HG03159 (cell line): ENCODE results near the gene SLC7A14.

ENCODE experiments used
- ATAC-seq: cut with Tn5 transposase; IDR thresholded peaks from one replicate; pipeline ENCODE4 v1.9.1; 2021; ENCODE audit warnings: mild to moderate bottlenecking, moderate library complexity; ENCODE audit not compliant: unreplicated experiment

Gene SLC7A14

GRCh38 chr3:170542704-170543103 lies 43.2 kb downstream of the SLC7A14 start:
- ATAC-seq, result no peak

- no peak for ATAC-seq
These were observed 46.0 kb downstream of the SLC7A14 start for GRCh38 chr3:170539897-170540296.

- no peak for ATAC-seq
These were observed 49.2 kb downstream of the SLC7A14 start for GRCh38 chr3:170536712-170537111.

- ATAC-seq, result no peak
These were observed 51.6 kb downstream of the SLC7A14 start for GRCh38 chr3:170534227-170534626.

DNA sequence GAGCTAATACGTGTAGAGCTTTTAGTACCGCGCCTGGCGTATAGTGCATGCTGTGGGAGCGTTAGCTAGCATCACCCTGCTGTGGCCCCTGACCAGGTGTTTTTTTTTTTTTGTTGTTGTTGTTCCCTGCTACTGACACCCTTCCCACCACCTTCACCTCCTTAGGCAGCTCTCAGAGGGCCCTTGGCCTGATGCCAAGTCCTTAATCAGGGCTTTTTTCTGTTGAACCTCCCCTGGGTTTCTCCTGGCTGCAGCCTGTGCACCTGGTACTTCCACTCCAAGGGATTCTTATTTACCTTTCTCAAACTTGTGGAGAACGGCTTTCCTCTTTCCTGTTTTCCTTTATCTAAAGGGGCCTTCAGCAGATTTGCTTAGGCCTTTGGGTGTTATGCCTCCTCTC lies 53.3 kb downstream of the SLC7A14 start:
- no peak for ATAC-seq

- no peak for ATAC-seq
These were observed 54.1 kb downstream of the SLC7A14 start for GRCh38 chr3:170531657-170532335.

- no peak for ATAC-seq
These were observed 54.8 kb downstream of the SLC7A14 start for GRCh38 chr3:170531054-170531453.

DNA sequence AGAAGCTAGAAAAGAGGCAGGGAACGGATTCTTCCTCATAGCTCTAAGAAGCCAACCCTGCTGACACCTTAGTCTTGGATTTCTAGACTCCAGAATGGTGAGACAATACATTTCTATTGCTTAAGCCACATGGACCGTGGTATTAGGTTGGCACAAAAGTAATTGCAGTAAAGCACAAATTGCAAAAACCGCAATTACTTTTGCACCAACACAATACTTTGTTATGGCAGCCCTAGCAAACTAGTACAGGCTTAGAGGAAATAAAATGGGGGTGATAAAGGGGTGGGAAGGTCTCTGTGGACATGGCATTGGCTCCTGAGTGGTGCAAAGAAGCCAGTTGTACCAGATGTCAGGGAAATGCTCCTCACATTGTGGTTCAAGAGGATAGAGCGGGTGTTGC lies 56.0 kb downstream of the SLC7A14 start:
- ATAC-seq, result no peak

DNA sequence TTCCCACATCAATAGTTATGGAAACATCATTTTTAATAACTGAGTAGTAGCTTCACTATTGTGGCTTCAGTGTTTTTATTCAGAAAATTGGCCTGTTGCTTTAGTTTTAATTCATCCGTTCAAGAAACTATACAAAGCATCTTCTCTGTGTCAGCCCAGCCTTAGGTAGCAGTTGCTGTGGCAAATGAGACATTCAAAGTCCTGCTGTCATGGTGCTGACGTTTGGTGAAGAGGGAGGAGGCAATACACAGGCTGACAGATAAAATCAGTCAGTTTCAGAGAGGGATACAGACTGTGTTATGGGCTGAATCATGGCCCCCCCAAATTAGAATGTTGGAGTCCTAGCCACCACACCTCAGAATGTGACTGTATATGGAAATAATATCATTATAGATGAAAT lies 56.5 kb downstream of the SLC7A14 start:
- no peak for ATAC-seq

- ATAC-seq, result no peak
These were observed 57.1 kb downstream of the SLC7A14 start for GRCh38 chr3:170528726-170529125.

DNA sequence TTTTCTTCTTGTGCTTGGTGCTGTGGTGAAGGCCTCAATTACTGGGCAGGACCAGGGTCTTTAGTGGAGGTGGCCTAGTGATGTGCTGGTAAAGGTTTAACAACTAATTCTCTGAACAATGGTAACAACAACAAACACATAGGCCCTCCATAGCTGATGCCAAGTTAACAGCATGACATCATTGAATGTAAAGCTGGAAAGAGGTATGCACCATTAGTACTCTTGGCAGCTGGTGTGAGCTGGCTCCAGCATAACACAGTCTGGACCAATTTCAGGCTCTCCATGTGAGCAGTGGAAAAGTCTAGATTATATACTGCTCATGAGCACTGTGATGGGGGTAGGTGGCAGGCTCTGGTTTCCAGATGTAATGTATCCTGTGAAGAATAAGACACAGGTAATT lies 61.8 kb downstream of the SLC7A14 start:
- ATAC-seq, result no peak

GRCh38 chr3:170523248-170523647 lies 62.6 kb downstream of the SLC7A14 start:
- no peak for ATAC-seq

DNA sequence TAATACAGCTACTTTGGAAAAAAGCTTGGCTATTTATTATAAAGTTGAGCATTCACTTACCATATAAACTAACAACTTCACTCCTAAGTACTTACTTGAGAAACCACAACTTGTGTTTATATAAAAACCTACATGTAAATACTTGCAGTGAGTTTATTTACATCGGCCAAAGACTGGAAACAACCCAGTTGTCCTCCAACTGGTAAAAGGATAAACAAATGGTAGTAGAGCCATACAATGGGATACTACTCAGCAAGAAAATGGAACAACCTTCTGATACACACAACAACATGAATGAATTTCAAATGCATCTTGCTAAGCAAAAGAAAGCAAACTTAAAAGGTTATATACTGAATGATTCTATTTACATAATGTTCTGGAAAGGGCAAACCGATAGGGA lies 63.7 kb downstream of the SLC7A14 start:
- ATAC-seq, result no peak

GRCh38 chr3:170520996-170521395 lies 64.9 kb downstream of the SLC7A14 start:
- no peak for ATAC-seq

GRCh38 chr3:170517242-170517945 lies 68.5 kb downstream of the SLC7A14 start:
- no peak for ATAC-seq

DNA sequence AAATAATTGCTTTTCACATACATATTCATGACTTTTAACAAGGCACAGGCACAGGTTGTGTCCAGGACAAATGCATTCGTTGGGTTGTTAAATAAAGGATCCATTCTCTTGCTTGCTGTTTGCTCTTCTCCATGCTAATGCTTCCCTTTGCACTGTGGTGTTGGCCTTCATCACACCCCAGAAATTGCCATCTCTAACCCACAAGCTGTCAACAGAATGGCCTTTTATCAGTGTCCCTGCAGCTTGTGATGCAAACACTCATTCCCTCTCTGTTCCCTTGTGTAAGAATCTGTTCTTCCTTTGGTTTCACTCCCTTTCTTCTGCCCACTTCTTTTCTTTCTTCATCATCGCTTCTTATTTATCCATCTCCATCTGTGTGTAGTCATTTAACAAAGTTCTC lies 72.2 kb downstream of the SLC7A14 start:
- no peak for ATAC-seq

DNA sequence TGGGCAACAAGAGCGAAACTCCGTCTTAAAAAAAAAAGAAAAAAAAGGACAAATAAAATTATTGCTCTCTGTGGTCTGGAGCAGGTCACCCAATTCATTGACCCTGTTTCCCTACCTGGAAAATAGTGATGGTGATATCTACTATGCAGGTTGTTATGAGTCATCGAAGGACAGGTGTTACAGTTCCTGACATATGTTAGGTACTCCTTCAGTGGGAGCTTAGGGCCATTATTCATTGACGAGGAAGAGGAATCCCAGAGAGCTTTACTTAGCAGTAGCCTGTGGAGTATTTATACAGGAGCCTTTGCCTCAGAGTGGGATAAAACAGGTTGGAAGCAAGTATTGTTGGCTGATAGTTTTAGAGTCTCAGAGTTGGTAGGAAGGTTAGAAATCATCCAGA lies 74.5 kb downstream of the SLC7A14 start:
- no peak for ATAC-seq

GRCh38 chr3:170508839-170509238 lies 77.0 kb downstream of the SLC7A14 start:
- no peak for ATAC-seq

DNA sequence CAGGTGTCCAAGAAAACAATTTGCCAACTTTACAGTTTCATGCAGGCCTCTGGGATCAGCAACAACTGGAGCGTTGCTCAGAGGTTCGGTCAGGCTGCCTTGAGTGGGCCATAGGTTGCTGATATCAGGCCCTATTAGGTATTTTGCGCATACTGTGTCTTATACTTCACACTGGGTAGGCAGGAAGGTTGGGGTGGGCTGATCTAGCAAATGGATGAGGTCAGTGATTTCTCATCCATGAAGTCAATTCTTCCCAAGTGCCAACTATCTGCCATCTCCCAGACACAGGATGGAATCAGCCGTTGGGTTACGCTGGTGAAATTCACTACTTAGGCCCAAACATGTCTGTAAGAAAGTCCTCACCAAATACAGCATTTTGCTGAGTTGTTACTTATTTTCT lies 77.6 kb downstream of the SLC7A14 start:
- no peak for ATAC-seq

GRCh38 chr3:170507063-170507462 lies 78.8 kb downstream of the SLC7A14 start:
- no peak for ATAC-seq

- ATAC-seq, result no peak
These were observed 79.3 kb downstream of the SLC7A14 start for GRCh38 chr3:170506556-170506955.

GRCh38 chr3:170502297-170502696 lies 83.6 kb downstream of the SLC7A14 start:
- no peak for ATAC-seq

GRCh38 chr3:170500995-170501394 lies 84.9 kb downstream of the SLC7A14 start:
- ATAC-seq, result no peak
